NCI-H524 treated with DMSO at 0.1 percent for 48 hours (cell line): Measurements from ENCODE around the gene PGM3.

Experiments used
- DNase-seq: peaks from one replicate; lab custom pipeline; 2025; lab: John Stamatoyannopoulos, UW

PGM3 gene

DNA sequence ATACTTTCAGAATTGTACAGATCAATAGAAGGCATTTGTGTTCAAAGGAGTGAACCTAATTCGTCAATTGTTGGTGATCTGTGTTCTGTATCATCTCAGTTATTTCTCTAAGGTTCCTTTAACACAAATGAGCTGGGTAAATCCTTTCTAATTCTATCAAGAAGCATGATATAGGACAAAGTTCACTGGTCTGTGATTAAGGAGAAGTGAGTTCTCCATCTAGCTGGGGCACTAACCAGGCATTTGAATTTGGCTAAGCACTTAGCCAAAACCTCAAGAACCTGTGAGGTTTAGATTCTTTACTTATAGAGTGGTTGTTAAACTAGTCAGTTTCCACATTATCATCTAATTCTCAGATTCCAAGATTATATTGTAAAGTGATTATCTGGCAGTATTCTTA is 75.3 kb downstream of the PGM3 start:
- DNase-seq: no peak
